ENCODE data around the gene ACBD5.

Gene ACBD5

GRCh38 chr10:27150261-27150660 lies 90.3 kb downstream of the ACBD5 start:
- no peak for DNase-seq

- DNase-seq = no peak
These were observed 92.9 kb downstream of the ACBD5 start for GRCh38 chr10:27147701-27148100.

GRCh38 chr10:27145937-27146336 lies 94.7 kb downstream of the ACBD5 start:
- no peak for DNase-seq

Data from eye (tissue), 1 donor.